Measurements from ENCODE around the gene INPP1. TPM values are rescaled to one million over a fixed set of nuclear protein-coding genes. Genes with fewer than 3 reads are reported as not detected.
"Not testable (repeated sequence)": the region's sequence is repeated elsewhere in the genome, so short reads cannot be mapped to it uniquely, and the experiment has no call there.

Gene INPP1
- total RNA-seq: 10 to 100 TPM; 13.9 to 22.0 (median 14.7) TPM
- long read RNA-seq, partial matches to known transcripts: 0 of 7 reads
- long read RNA-seq, other reads (novel, unspliced or antisense): 3 of 7 reads

- peak within 1 kb of the TSS; percentile 92 to 97 (median 93) for H3K27ac ChIP-seq
- peak; percentile 77 to 83 (median 81) for DNase-seq
- peak within 1 kb of the TSS; percentile 67 to 78 (median 67) for H3K4me3 ChIP-seq
- ATAC-seq: peak; percentile 77 to 82 (median 79)
- intact Hi-C loops (cut with DNase I): no loop called here
- H3K4me1 ChIP-seq: peaks cover 0 to 8% (median 1%) of the 10 kb centered on the region in 4 donors
- WGBS (ENCODE audit: insufficient coverage, low coverage, low lambda C conversion rate, missing lambda C conversion rate): 0% methylated on average over 7 of the region's 99 CpGs
- H3K9me3 ChIP-seq: no peaks in the 10 kb centered on the region
- H3K27me3 ChIP-seq: no peaks in the 10 kb centered on the region
- TF ChIP-seq POLR2A (IDR thresholded peaks at IDR 0.05) (peak; percentile 85), CTCF (IDR thresholded peaks at IDR 0.05) (no peak)
- no peaks in the 10 kb centered on the region for H3K36me3 ChIP-seq
Measured at GRCh38 chr2:190343536-190344275, at the start of gene INPP1. TSS of gene INPP1 (plus strand) at chr2:190343589. CDS start at chr2:190360103, 16,514 bp downstream.

- ATAC-seq: not testable (repeated sequence)
Measured at GRCh38 chr2:190297880-190298279, 45.5 kb upstream of the INPP1 start.

GRCh38 chr2:190301032-190301431, 42.4 kb upstream of the INPP1 start:
- ATAC-seq (peak; percentile 63 to 92 (median 82)), DNase-seq (no peak)
- peaks cover 0 to 5% (median 2%) of the 10 kb centered on the region in 4 donors for H3K36me3 ChIP-seq
- H3K27ac ChIP-seq: no peak overlapping the region
- intact Hi-C loops (cut with DNase I): no loop called here
- TF ChIP-seq POLR2A (IDR thresholded peaks at IDR 0.05) (no peak), CTCF (IDR thresholded peaks at IDR 0.05) (no peak)
- peaks cover 0 to 7% (median 0%) of the 10 kb centered on the region in 4 donors for H3K4me1 ChIP-seq
- no peaks in the 10 kb centered on the region for H3K27me3 ChIP-seq
- H3K9me3 ChIP-seq: no peaks in the 10 kb centered on the region
- H3K4me3 ChIP-seq: no peak overlapping the region

More at GRCh38 chr2:190297880-190298279, 45.5 kb upstream of the INPP1 start:
- H3K4me3 ChIP-seq; DNase-seq; H3K27ac ChIP-seq; H3K9me3 ChIP-seq; intact Hi-C loops (cut with DNase I); H3K27me3 ChIP-seq; H3K4me1 ChIP-seq: not testable (repeated sequence)
- 84% methylated on average over 2 of the region's 2 CpGs for WGBS (ENCODE audit: insufficient coverage, low coverage, low lambda C conversion rate, missing lambda C conversion rate)
- peaks cover 0 to 15% (median 6%) of the 10 kb centered on the region in 4 donors for H3K36me3 ChIP-seq

GRCh38 chr2:190302052-190302451, 41.3 kb upstream of the INPP1 start:
- Histone ChIP-seq H3K9me3 (no peaks in the 10 kb centered on the region), H3K27ac (no peak overlapping the region), H3K4me3 (no peak overlapping the region), H3K4me1 (peaks cover 0 to 7% (median 0%) of the 10 kb centered on the region in 4 donors), H3K36me3 (no peaks in the 10 kb centered on the region), H3K27me3 (no peaks in the 10 kb centered on the region)
- 80% methylated on average over 1 of the region's 1 CpG for WGBS (ENCODE audit: insufficient coverage, low coverage, low lambda C conversion rate, missing lambda C conversion rate)
- ATAC-seq (no peak), DNase-seq (no peak)
- intact Hi-C loops (cut with DNase I): no loop called here
- TF ChIP-seq POLR2A (IDR thresholded peaks at IDR 0.05) (no peak), CTCF (IDR thresholded peaks at IDR 0.05) (no peak)

- H3K4me3 ChIP-seq: no peak overlapping the region
- no peak overlapping the region for H3K27ac ChIP-seq
- no peaks in the 10 kb centered on the region for H3K36me3 ChIP-seq
- no peaks in the 10 kb centered on the region for H3K9me3 ChIP-seq
- ATAC-seq: no peak
- H3K4me1 ChIP-seq: peaks cover 0 to 7% (median 0%) of the 10 kb centered on the region in 4 donors
- intact Hi-C loops (cut with DNase I): no loop called here
- H3K27me3 ChIP-seq: no peaks in the 10 kb centered on the region
- TF ChIP-seq POLR2A (IDR thresholded peaks at IDR 0.05) (no peak), CTCF (IDR thresholded peaks at IDR 0.05) (no peak)
- no peak for DNase-seq
Measured at GRCh38 chr2:190303647-190304046, 39.7 kb upstream of the INPP1 start.

Measured in right lobe of liver (tissue), 6 donors.